ENCODE data around the gene SMARCC2. TPM values are rescaled to one million over a fixed set of nuclear protein-coding genes. Genes with fewer than 3 reads are reported as not detected.
A peak's percentile ranks its signal among the peaks of the same experiment; 100 is the strongest.

The SMARCC2 gene
- total and polyA plus RNA-seq, 5 experiments from 2014 or later: 46.3 to 197 (median 70.4) TPM

GRCh38 chr12:56155256-56155845 is 33.9 kb downstream of the SMARCC2 start:
- peaks cover 2 to 9% (median 5%) of the 10 kb centered on the region in 3 donors for H3K36me3 Mint-ChIP-seq
- ATAC-seq (no peak), DNase-seq (no peak)
- peak overlapping the region in 9 of 10 donors; percentile 5 to 66 (median 25) for H3K4me3 Mint-ChIP-seq
- H3K27me3 Mint-ChIP-seq: no peaks in the 10 kb centered on the region
- H3K4me1 Mint-ChIP-seq: peaks cover 33 to 69% (median 58%) of the 10 kb centered on the region in 4 donors
- POLR2A ChIA-PET: interaction anchor here (1.1 to 13.3 kb wide), 7 partner anchors 11 to 52 kb away, joined by 3 to 163 read pairs (median 5); partner anchors contain the start of genes ESYT1, SMARCC2 and ZC3H10
- peak overlapping the region in 7 of 10 donors; percentile 11 to 71 (median 40) for H3K27ac Mint-ChIP-seq
- H3K9me3 Mint-ChIP-seq: no peaks in the 10 kb centered on the region

- H3K4me1 Mint-ChIP-seq: peaks cover 27 to 69% (median 55%) of the 10 kb centered on the region in 4 donors
- POLR2A ChIA-PET: interaction anchor here (1.1 to 13.3 kb wide), 6 partner anchors 11 to 51 kb away, joined by 3 to 163 read pairs (median 4); partner anchors contain the start of genes ESYT1, SMARCC2 and ZC3H10
- H3K4me3 Mint-ChIP-seq: peak overlapping the region in 6 of 10 donors; percentile 12 to 76 (median 42)
These were observed 34.5 kb downstream of the SMARCC2 start for GRCh38 chr12:56154818-56155217.

GRCh38 chr12:56154246-56154771 is 35.0 kb downstream of the SMARCC2 start:
- peaks cover 26 to 65% (median 50%) of the 10 kb centered on the region in 4 donors for H3K4me1 Mint-ChIP-seq
- DNase-seq (no peak), ATAC-seq (no peak)
- peak overlapping the region in 2 of 10 donors; percentile 22 to 76 for H3K4me3 Mint-ChIP-seq
- POLR2A ChIA-PET: interaction anchor here (1.1 to 13.3 kb wide), 6 partner anchors 10 to 51 kb away, joined by 3 to 163 read pairs (median 4); partner anchors contain the start of genes ESYT1, SMARCC2 and ZC3H10
- no peaks in the 10 kb centered on the region for H3K27me3 Mint-ChIP-seq
- no peaks in the 10 kb centered on the region for H3K9me3 Mint-ChIP-seq
- H3K36me3 Mint-ChIP-seq: peaks cover 0 to 2% (median 1%) of the 10 kb centered on the region in 3 donors
- peak overlapping the region in 3 of 10 donors; percentile 6 to 56 (median 31) for H3K27ac Mint-ChIP-seq

More at GRCh38 chr12:56154818-56155217, 34.5 kb downstream of the SMARCC2 start:
- DNase-seq (no peak), ATAC-seq (no peak)
- H3K36me3 Mint-ChIP-seq: peaks cover 0 to 4% (median 2%) of the 10 kb centered on the region in 3 donors
- H3K9me3 Mint-ChIP-seq: no peaks in the 10 kb centered on the region
- H3K27me3 Mint-ChIP-seq: no peaks in the 10 kb centered on the region
- peak overlapping the region in 3 of 10 donors; percentile 38 to 50 (median 49) for H3K27ac Mint-ChIP-seq

GRCh38 chr12:56153678-56154065 is 35.6 kb downstream of the SMARCC2 start:
- H3K9me3 Mint-ChIP-seq: no peaks in the 10 kb centered on the region
- peaks cover 19 to 58% (median 46%) of the 10 kb centered on the region in 4 donors for H3K4me1 Mint-ChIP-seq
- POLR2A ChIA-PET: interaction anchor here (1.5 to 13.3 kb wide), 5 partner anchors 27 to 50 kb away, joined by 3 to 163 read pairs (median 5); partner anchors contain the start of genes ESYT1, SMARCC2 and ZC3H10
- no peak overlapping the region for H3K27ac Mint-ChIP-seq
- peaks cover 0 to 2% (median 0%) of the 10 kb centered on the region in 3 donors for H3K36me3 Mint-ChIP-seq
- no peak for DNase-seq
- ATAC-seq: no peak
- H3K4me3 Mint-ChIP-seq: peak overlapping the region in 7 of 10 donors; percentile 32 to 94 (median 92)
- no peaks in the 10 kb centered on the region for H3K27me3 Mint-ChIP-seq

GRCh38 chr12:56152756-56153677 is 36.3 kb downstream of the SMARCC2 start:
- no peaks in the 10 kb centered on the region for H3K9me3 Mint-ChIP-seq

GRCh38 chr12:56152132-56152755 is 37.0 kb downstream of the SMARCC2 start, which contains the start of gene MYL6B:
TSS of gene MYL6B (plus strand) at chr12:56152587. CDS start at chr12:56153919, 1,332 bp downstream.
- peak within 1 kb of the TSS; percentile 81 to 95 (median 92) for H3K4me3 Mint-ChIP-seq
- ATAC-seq (peak; percentile 89 to 91), DNase-seq (peak; percentile 85 to 94 (median 87))
- H3K4me1 Mint-ChIP-seq: peaks cover 15 to 45% (median 38%) of the 10 kb centered on the region in 4 donors
- POLR2A ChIA-PET: interaction anchor here (0.6 to 3.1 kb wide), 13 partner anchors 10 to 476 kb away, joined by 3 to 18 read pairs (median 6); partner anchors contain the start of genes CNPY2, PA2G4, RNF41 and SMARCC2
- H3K9me3 Mint-ChIP-seq: no peaks in the 10 kb centered on the region
- H3K36me3 Mint-ChIP-seq: no peaks in the 10 kb centered on the region
- H3K27me3 Mint-ChIP-seq: no peaks in the 10 kb centered on the region
- peak within 1 kb of the TSS; percentile 93 to 99 (median 98) for H3K27ac Mint-ChIP-seq

More at GRCh38 chr12:56152756-56153677, 36.3 kb downstream of the SMARCC2 start:
- no peak for DNase-seq
- Mint-ChIP-seq H3K4me3 (peak overlapping the region; percentile 81 to 95 (median 92)), H3K27me3 (no peaks in the 10 kb centered on the region), H3K36me3 (no peaks in the 10 kb centered on the region), H3K27ac (peak overlapping the region in 9 of 10 donors; percentile 69 to 99 (median 97)), H3K4me1 (peaks cover 17 to 52% (median 43%) of the 10 kb centered on the region in 4 donors)
- POLR2A ChIA-PET: interaction anchor here (13.3 kb wide), 1 partner anchor 27 kb away, joined by 163 read pairs; the partner anchor contains the start of gene ESYT1
- ATAC-seq: no peak

- H3K27me3 Mint-ChIP-seq: no peaks in the 10 kb centered on the region
- H3K27ac Mint-ChIP-seq: peak overlapping the region; percentile 93 to 99 (median 98)
- peaks cover 0 to 1% (median 0%) of the 10 kb centered on the region in 3 donors for H3K36me3 Mint-ChIP-seq
- DNase-seq (peak; percentile 39 to 83 (median 60)), ATAC-seq (peak; percentile 75 to 77)
- peaks cover 15 to 44% (median 37%) of the 10 kb centered on the region in 4 donors for H3K4me1 Mint-ChIP-seq
- POLR2A ChIA-PET: interaction anchor here (0.6 to 3.1 kb wide), 15 partner anchors 10 to 477 kb away, joined by 3 to 18 read pairs (median 6); partner anchors contain the start of genes CNPY2, PA2G4, RNF41 and SMARCC2
- H3K4me3 Mint-ChIP-seq: peak overlapping the region; percentile 81 to 95 (median 92)
- H3K9me3 Mint-ChIP-seq: no peaks in the 10 kb centered on the region
These were observed 37.6 kb downstream of the SMARCC2 start for GRCh38 chr12:56151672-56152131.

GRCh38 chr12:56150563-56150962 is 38.7 kb downstream of the SMARCC2 start:
- Mint-ChIP-seq H3K4me1 (peaks cover 17 to 50% (median 38%) of the 10 kb centered on the region in 4 donors), H3K36me3 (peaks cover 0 to 8% (median 0%) of the 10 kb centered on the region in 3 donors), H3K9me3 (no peaks in the 10 kb centered on the region), H3K4me3 (peak overlapping the region; percentile 25 to 93 (median 76)), H3K27me3 (no peaks in the 10 kb centered on the region), H3K27ac (peak overlapping the region; percentile 68 to 99 (median 91))
- POLR2A ChIA-PET: interaction anchor here (0.7 to 3.1 kb wide), 11 partner anchors 8 to 481 kb away, joined by 3 to 18 read pairs (median 6); partner anchors contain the start of genes CNPY2, PA2G4, RNF41 and ZC3H10
- no peak for ATAC-seq
- DNase-seq: no peak

GRCh38 chr12:56146492-56147460 is 42.5 kb downstream of the SMARCC2 start:
- Mint-ChIP-seq H3K4me1 (peaks cover 18 to 53% (median 45%) of the 10 kb centered on the region in 4 donors), H3K27me3 (no peaks in the 10 kb centered on the region), H3K4me3 (no peak overlapping the region), H3K27ac (peak overlapping the region; percentile 21 to 85 (median 64)), H3K9me3 (no peaks in the 10 kb centered on the region), H3K36me3 (peaks cover 0 to 46% (median 15%) of the 10 kb centered on the region in 3 donors)
- ATAC-seq (no peak), DNase-seq (no peak)
- POLR2A ChIA-PET: interaction anchor here (0.6 to 0.8 kb wide), 4 partner anchors 14 to 408 kb away, joined by 3 read pairs; partner anchors contain the start of gene TIMELESS

GRCh38 chr12:56145217-56145616 is 44.1 kb downstream of the SMARCC2 start:
- DNase-seq: no peak
- Mint-ChIP-seq H3K27me3 (no peaks in the 10 kb centered on the region), H3K9me3 (no peaks in the 10 kb centered on the region), H3K27ac (peak overlapping the region in 4 of 10 donors; percentile 10 to 91 (median 36)), H3K4me1 (peaks cover 14 to 48% (median 40%) of the 10 kb centered on the region in 4 donors), H3K4me3 (no peak overlapping the region), H3K36me3 (peaks cover 0 to 60% (median 24%) of the 10 kb centered on the region in 3 donors)
- ATAC-seq: no peak
- POLR2A ChIA-PET: interaction anchor here (0.6 to 9.7 kb wide), 5 partner anchors 13 to 168 kb away, joined by 3 to 146 read pairs (median 9); partner anchors contain the start of genes ESYT1 and MYL6
